Effector memory CD4-positive, alpha-beta T cell (primary cell): ENCODE measurements around the gene DGUOK.

Experiments
- DNase-seq, 3 donors: peaks; one replicate each; pipeline ENCODE4 v3.0.0-alpha.2; 2020
- H3K27ac ChIP-seq: 2 replicates; pipeline ENCODE4 v1.7.0; 2013; ENCODE audit warnings: mild to moderate bottlenecking, low read length, moderate library complexity; ENCODE audit not compliant: insufficient read depth, poor library complexity, severe bottlenecking
- H3K27me3 ChIP-seq: replicated peaks from 2 replicates; pipeline ENCODE4 v1.7.0; 2013; ENCODE audit warnings: mild to moderate bottlenecking, low read length; ENCODE audit not compliant: insufficient read depth, control insufficient read depth, poor library complexity, severe bottlenecking
- H3K36me3 ChIP-seq: 2 replicates; pipeline ENCODE4 v1.7.0; 2013; ENCODE audit warnings: mild to moderate bottlenecking, low read length, moderate library complexity; ENCODE audit not compliant: control insufficient read depth, insufficient read depth
- H3K4me1 ChIP-seq: 2 replicates; pipeline ENCODE4 v1.7.0; 2013; ENCODE audit warnings: low read length, mild to moderate bottlenecking; ENCODE audit not compliant: control insufficient read depth, insufficient read depth, poor library complexity, severe bottlenecking
- H3K4me3 ChIP-seq: 2 replicates; pipeline ENCODE4 v1.7.0; 2013; ENCODE audit warnings: low read length, low read depth, mild to moderate bottlenecking; ENCODE audit not compliant: insufficient read depth, poor library complexity, severe bottlenecking
- H3K9me3 ChIP-seq: 2 replicates; pipeline ENCODE4 v1.7.0; 2013; ENCODE audit warnings: mild to moderate bottlenecking, low read length, moderate library complexity; ENCODE audit not compliant: control insufficient read depth

DGUOK gene

DNA sequence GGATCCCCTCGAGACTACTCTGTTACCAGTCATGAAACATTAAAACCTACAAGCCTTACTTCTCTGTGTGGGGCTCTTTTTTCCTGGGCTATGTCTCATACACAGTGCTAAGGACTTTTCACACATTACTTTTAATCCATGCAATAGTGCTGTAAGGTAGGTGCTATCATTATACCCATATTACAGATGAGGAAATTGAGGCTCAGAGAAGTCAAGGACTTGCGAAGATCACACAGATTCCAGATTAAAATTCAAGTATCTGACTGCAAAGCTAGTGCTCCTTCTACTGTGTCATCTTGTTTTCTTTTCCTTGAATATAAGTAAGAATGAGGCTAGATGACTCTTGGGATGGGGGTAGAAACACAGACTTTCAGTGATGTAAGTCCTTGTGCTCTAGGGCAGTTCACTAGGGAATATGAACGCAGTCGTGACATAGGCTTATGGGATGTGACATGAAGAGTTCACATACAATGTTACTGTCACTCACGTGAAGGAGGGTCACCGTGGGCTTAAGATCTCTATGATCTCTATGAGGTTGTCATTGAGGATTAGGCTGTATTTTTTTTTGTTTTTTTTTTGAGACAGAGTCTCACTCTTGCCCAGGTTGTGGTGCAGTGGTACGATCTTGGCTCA is 7.0 kb upstream of the DGUOK start:
- H3K36me3 ChIP-seq = no peaks in the 10 kb centered on the region
- no peak overlapping the region for H3K27ac ChIP-seq
- DNase-seq = no peak

DNA sequence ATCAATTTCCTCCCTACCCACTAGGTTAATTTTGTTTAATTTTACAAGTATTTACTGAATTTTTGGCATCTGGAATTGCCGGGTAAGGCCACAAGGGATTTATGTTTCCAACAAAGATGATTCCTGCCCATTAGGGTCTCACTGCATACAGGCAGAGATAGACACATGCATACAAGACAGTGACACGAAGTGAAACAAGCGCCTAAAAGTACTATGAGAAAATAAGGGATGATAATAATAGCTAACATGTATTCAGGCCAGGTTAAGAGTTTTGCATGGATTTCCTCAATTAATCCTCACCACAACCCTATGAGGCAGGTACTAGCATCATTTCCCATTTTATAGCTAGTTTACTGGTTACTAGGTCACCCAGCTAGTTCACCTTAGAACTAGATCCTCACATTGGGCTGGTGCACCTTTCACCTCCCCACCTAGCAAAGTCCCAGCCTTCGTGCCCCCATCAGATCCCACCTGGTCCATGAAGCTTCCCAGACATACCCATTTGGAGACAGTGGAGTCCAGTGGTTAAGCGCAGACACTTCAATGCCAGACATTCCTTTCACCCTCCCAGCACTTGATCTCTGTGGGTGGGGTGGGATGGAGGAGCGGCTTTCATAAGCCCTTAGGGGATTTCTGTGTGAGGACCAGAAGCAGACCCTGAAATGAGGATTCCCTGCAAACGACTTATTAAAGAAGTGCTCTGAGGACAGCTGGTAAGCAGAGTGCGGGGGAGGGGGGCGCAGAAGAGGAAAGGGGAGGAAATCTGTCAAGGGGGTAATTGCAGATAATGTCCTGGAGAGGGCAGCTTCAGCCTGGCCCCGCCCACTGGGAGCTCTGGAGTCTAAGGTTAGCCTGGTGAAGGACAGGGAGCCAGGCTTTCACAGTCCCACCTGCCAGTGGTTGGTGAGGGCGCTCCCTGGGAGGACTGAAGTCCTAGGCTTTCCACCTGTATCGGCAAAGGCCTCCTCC is 5.8 kb upstream of the DGUOK start:
- peak in 1 of 3 donors; percentile 22 for DNase-seq
- H3K36me3 ChIP-seq = no peaks in the 10 kb centered on the region
- H3K4me1 ChIP-seq = no peaks in the 10 kb centered on the region
- H3K27me3 ChIP-seq = no peaks in the 10 kb centered on the region
- H3K27ac ChIP-seq = no peak overlapping the region
- H3K4me3 ChIP-seq = no peak overlapping the region
- no peaks in the 10 kb centered on the region for H3K9me3 ChIP-seq

More for the DNA sequence above, 7.0 kb upstream of the DGUOK start:
- H3K27me3 ChIP-seq = no peaks in the 10 kb centered on the region
- H3K9me3 ChIP-seq = no peaks in the 10 kb centered on the region
- no peak overlapping the region for H3K4me3 ChIP-seq
- H3K4me1 ChIP-seq = no peaks in the 10 kb centered on the region

DNA sequence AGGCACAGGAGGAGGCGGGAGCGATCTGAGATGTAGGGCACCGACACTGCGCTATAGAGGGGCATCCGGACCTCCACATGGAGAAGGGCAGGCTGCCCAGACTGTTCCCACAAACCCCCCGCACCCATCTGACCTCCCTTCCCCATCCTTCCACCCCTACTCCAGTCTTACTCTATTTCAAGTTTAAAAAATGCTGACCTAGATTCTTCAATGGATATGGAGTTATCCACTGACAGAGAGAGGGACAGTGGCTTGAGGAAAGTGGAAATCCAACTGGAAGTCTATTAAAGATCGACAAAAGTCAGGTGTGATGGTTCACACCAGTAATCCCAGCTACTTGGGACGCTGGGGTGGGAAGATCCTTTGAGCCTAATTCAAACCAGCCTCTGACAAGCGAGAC is 5.1 kb upstream of the DGUOK start:
- no peaks in the 10 kb centered on the region for H3K36me3 ChIP-seq
- no peaks in the 10 kb centered on the region for H3K27me3 ChIP-seq
- no peak for DNase-seq
- H3K4me3 ChIP-seq = no peak overlapping the region
- H3K27ac ChIP-seq = no peak overlapping the region
- no peaks in the 10 kb centered on the region for H3K9me3 ChIP-seq
- H3K4me1 ChIP-seq = no peaks in the 10 kb centered on the region

DNA sequence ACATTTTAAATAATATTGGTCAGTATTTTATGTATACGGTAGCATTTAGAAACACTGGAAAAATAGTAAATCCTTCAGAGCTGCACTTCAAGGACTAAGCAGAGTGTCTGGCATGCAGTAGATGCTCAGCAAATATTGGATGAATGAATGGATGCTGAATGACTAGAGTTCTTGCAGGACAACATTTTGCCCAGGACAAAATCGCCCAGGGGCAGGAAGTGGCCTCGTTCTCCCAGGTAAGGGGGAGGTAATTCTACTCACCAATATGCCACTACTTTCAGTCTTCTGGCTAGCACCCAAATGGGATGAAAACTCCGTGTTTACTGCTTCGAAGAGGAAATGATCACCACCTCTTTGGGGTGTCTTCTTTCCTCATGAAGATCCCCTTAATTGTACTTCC is 4.0 kb upstream of the DGUOK start:
- no peak overlapping the region for H3K27ac ChIP-seq
- H3K4me1 ChIP-seq = no peaks in the 10 kb centered on the region
- H3K27me3 ChIP-seq = no peaks in the 10 kb centered on the region
- no peaks in the 10 kb centered on the region for H3K36me3 ChIP-seq
- DNase-seq = no peak
- H3K4me3 ChIP-seq = no peak overlapping the region
- H3K9me3 ChIP-seq = no peaks in the 10 kb centered on the region

DNA sequence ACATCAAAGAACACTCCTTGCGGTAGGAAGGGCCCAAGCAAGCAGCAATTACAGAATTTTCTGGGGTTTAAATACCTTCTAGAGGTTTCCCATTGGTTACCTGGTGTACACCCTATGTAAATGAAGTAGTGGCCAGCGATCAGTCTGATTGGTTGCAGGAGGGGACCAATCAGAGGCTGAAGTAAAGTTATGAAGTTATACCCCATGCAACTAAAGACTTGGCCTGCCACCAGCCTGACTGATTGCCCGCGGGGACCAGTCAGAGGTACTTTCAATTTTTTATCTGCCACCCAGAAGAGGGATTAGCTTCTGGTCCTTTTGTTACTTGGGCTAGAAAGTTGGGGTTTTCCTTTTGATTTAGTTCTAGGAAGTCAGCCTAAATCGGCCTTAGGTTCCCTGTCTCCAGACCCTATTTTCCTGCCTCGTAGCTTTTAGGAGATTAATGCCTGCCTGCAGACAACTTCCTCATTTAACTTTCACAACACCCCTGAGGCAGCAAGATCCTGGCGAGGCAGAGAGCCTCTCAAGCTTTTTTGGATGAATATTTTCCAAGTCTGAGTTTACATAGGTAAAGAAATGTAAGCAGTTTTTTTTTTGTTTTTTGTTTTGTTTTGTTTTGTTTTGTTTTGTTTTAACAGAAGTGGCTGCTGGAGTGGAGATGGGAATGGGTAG is 1.5 kb upstream of the DGUOK start:
- H3K36me3 ChIP-seq = no peaks in the 10 kb centered on the region
- H3K4me3 ChIP-seq = no peak overlapping the region
- H3K27me3 ChIP-seq = no peaks in the 10 kb centered on the region
- H3K4me1 ChIP-seq = peaks cover 14% of the 10 kb centered on the region
- no peak overlapping the region for H3K27ac ChIP-seq
- H3K9me3 ChIP-seq = no peaks in the 10 kb centered on the region
- no peak for DNase-seq

DNA sequence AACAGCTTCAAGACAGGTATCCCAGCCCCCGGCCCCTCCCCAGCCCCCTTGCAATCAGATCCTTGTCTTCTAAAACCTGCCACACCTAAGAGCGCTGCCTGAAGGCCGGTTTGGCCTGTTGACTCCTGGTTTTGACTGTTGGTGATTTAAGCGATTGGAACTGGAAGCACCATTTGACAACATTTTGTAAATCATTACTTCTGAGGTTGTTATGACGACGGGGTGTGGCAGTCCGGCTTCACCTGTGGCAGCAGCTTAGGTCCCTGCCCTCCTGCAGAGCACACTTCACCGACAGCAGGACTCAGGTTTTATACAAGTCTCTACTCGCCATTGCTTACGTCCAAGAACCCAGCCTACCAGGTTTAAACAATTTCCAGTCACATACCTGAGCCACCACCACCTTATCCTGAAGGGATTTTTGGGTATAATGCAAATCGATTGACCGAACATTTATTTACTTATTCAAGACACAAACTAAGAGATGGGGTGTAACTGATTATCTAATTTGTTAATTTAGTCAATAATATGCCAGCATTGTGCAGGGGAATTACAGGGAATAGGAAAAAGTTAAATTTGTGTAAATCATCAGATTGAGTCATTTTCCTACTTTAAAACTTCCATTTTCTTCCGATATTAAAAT is 707 bp upstream of the DGUOK start:
- no peaks in the 10 kb centered on the region for H3K27me3 ChIP-seq
- DNase-seq = no peak
- no peaks in the 10 kb centered on the region for H3K9me3 ChIP-seq
- H3K36me3 ChIP-seq = no peaks in the 10 kb centered on the region
- H3K4me1 ChIP-seq = peaks cover 14% of the 10 kb centered on the region
- H3K4me3 ChIP-seq = peak overlapping the region; percentile 41
- H3K27ac ChIP-seq = peak overlapping the region; percentile 97

DNA sequence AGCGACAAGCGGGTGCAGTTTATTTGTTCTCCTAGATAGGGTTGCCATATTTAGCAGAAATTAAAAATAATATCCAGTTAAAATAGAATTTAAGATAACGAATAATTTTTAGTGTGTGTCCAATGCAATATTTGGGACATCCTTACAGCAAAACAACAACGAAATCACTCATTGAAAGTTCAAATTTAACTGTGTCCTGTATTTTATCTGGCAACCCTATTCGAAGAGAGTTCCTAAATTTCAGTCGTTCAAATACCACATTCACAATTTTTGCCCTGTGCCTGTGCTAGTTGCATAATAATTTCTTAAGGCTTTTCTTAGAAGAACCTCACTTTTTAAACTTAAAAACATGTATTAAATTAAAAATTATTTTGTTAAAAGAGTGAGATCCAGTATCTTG is 664 bp downstream of the DGUOK start:
- H3K36me3 ChIP-seq = peaks cover 2% of the 10 kb centered on the region
- DNase-seq = no peak
- H3K4me1 ChIP-seq = peaks cover 17% of the 10 kb centered on the region
- no peaks in the 10 kb centered on the region for H3K9me3 ChIP-seq
- H3K27ac ChIP-seq = peak overlapping the region; percentile 97
- H3K27me3 ChIP-seq = no peaks in the 10 kb centered on the region
- peak overlapping the region; percentile 63 for H3K4me3 ChIP-seq

DNA sequence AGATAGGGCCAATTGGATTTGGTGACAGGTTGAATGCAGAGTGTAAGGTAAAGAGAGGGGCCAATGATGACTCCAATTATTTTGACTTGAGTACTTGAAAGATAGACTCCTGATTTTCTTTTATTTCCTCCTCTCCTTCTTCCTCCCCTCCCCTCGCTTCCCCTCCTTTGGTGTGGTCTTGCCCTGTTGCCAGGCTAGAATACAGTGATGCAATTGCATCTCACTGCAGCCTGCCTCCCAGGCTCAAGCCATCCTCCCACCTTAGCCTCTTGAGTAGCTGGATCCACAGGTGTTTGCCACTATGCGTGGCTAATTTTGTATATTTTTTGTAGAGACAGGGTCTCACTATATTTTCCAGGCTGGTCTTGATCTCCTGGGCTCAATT is 2.3 kb downstream of the DGUOK start:
- no peak overlapping the region for H3K27ac ChIP-seq
- no peak for DNase-seq
- no peak overlapping the region for H3K4me3 ChIP-seq
- no peaks in the 10 kb centered on the region for H3K27me3 ChIP-seq
- peaks cover 17% of the 10 kb centered on the region for H3K4me1 ChIP-seq
- H3K36me3 ChIP-seq = peaks cover 13% of the 10 kb centered on the region
- H3K9me3 ChIP-seq = no peaks in the 10 kb centered on the region

DNA sequence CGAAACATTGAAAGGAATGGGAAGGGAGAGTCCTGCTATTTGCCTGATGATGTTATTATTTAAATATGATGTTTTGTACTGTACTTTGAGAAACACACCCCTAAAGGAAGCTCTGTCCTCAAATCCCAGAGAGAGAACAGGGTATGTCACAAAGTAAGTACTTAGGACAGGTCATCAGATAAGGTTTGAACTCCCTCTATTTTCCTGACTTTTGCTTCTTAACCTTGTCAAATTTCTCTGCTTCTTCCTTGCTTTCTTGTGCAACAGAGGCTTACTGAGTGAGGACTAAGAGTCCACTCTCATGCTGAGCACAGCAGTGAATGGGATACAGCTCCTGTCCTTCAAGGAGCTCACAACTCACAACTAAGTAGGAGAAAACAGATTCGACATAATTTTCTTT is 3.7 kb downstream of the DGUOK start:
- DNase-seq = no peak
- Histone ChIP-seq H3K27me3 (no peaks in the 10 kb centered on the region), H3K36me3 (peaks cover 17% of the 10 kb centered on the region), H3K27ac (no peak overlapping the region), H3K4me1 (peaks cover 17% of the 10 kb centered on the region), H3K4me3 (no peak overlapping the region), H3K9me3 (no peaks in the 10 kb centered on the region)
